SK-N-SH (cell line): ENCODE measurements around the gene ZNF229. TPM values are rescaled to one million over a fixed set of nuclear protein-coding genes. Genes with fewer than 3 reads are reported as not detected.

Source experiments
- CTCF ChIA-PET: fragments of 300-600, 350-600 bp; formaldehyde crosslinking; extraction: SDS; loops from one replicate; lab custom pipeline; 2021; lab: Yijun Ruan, JAX
- POLR2A ChIA-PET: fragments of 350-600 bp; sonication (Branson Sonifier 250); formaldehyde crosslinking; extraction: SDS; loops from one replicate; lab custom pipeline; 2020; ENCODE audit warnings: antibody characterized with exemption, inconsistent platforms; lab: Yijun Ruan, JAX
- DNase-seq: peaks from one replicate; pipeline ENCODE4 v3.0.0; 2012
- H2AFZ ChIP-seq: fragments of 200-600 bp; sonication (generic); 2 replicates; pipeline ENCODE4 v1.8.1; 2016; ENCODE audit warnings: antibody characterized with exemption, mild to moderate bottlenecking, low read depth
- H3F3A ChIP-seq: fragments of 200-600 bp; sonication (generic); replicated peaks from 2 replicates; pipeline ENCODE3; 2016; ENCODE audit warnings: antibody characterized with exemption, mild to moderate bottlenecking; ENCODE audit not compliant: insufficient read depth
- H3K27ac ChIP-seq, 2 experiments: fragments of 200-500 bp in 1 of 2; fragments of 200-600 bp in 1 of 2; sonication (Bioruptor generic) in 1 of 2; sonication (generic), shearing (Covaris generic) in 1 of 2; 2 replicates each; pipeline versions ENCODE4 v1.5.1 to v1.6.1; 2014 to 2016; ENCODE audit warnings: low read depth in 2 of 2, inconsistent platforms in 1 of 2, low read length in 1 of 2, mild to moderate bottlenecking in 1 of 2, mixed read lengths in 1 of 2
- H3K27me3 ChIP-seq: fragments of 200-600 bp; sonication (generic), shearing (Covaris generic); 2 replicates; pipeline ENCODE4 v1.6.1; 2016; ENCODE audit warnings: mixed run types; ENCODE audit not compliant: insufficient read depth
- H3K36me3 ChIP-seq, 2 experiments: fragments of 200-500 bp in 1 of 2; fragments of 200-600 bp in 1 of 2; sonication (Bioruptor generic) in 1 of 2; sonication (generic) in 1 of 2; replicated peaks in 1 of 2; 2 replicates each; pipeline versions ENCODE3 to v1.5.1; 2014 to 2016; ENCODE audit warnings: low read length in 1 of 2, mild to moderate bottlenecking in 1 of 2; ENCODE audit not compliant: insufficient read depth in 2 of 2, control insufficient read depth in 1 of 2
- H3K4me1 ChIP-seq, 2 experiments: fragments of 200-500 bp in 1 of 2; fragments of 200-600 bp in 1 of 2; sonication (Bioruptor generic) in 1 of 2; sonication (generic), shearing (Covaris generic) in 1 of 2; 2 replicates each; pipeline versions ENCODE4 v1.5.1 to v1.6.1; 2014 to 2016; ENCODE audit warnings: low read depth in 1 of 2, low read length in 1 of 2, mixed run types in 1 of 2; ENCODE audit not compliant: insufficient read depth in 2 of 2, control insufficient read depth in 1 of 2
- H3K4me2 ChIP-seq: fragments of 200-600 bp; sonication (generic), shearing (Covaris generic); 2 replicates; pipeline ENCODE4 v1.6.1; 2017; ENCODE audit warnings: mixed run types
- H3K4me3 ChIP-seq, 2 experiments: fragments of 200-500 bp in 1 of 2; fragments of 200-600 bp in 1 of 2; sonication (Bioruptor generic) in 1 of 2; sonication (generic), shearing (Covaris generic) in 1 of 2; 2 replicates each; pipeline versions ENCODE4 v1.5.1 to v1.8.1; 2014 to 2016; ENCODE audit warnings: low read depth in 2 of 2, inconsistent platforms in 1 of 2, low read length in 1 of 2, mild to moderate bottlenecking in 1 of 2, mixed read lengths in 1 of 2, moderate library complexity in 1 of 2
- H3K79me2 ChIP-seq: fragments of 200-600 bp; sonication (generic); 2 replicates; pipeline ENCODE4 v1.8.1; 2017; ENCODE audit warnings: mild to moderate bottlenecking; ENCODE audit not compliant: insufficient read depth
- H3K9ac ChIP-seq: fragments of 200-600 bp; sonication (generic); 2 replicates; pipeline ENCODE4 v1.6.1; 2017; ENCODE audit warnings: mixed run types
- H3K9me2 ChIP-seq: fragments of 200-600 bp; sonication (generic); 2 replicates; pipeline ENCODE4 v1.6.1; 2017; ENCODE audit warnings: mixed run types
- H3K9me3 ChIP-seq: fragments of 200-600 bp; sonication (generic); 2 replicates; pipeline ENCODE4 v1.6.1; 2017; ENCODE audit warnings: mixed run types, mild to moderate bottlenecking, moderate library complexity
- H4K20me1 ChIP-seq: fragments of 200-600 bp; sonication (generic); 2 replicates; pipeline ENCODE4 v1.6.1; 2017; ENCODE audit warnings: mild to moderate bottlenecking, mixed run types; ENCODE audit not compliant: insufficient read depth
- CTCF ChIP-seq: fragments of 200-600 bp; sonication (generic); IDR thresholded peaks from 2 replicates; pipeline ENCODE4 v1.6.1; 2017; ENCODE audit warnings: antibody characterized with exemption, mild to moderate bottlenecking, moderate library complexity
- EZH2phosphoT487 ChIP-seq: fragments of 200-600 bp; sonication (generic); IDR thresholded peaks from 2 replicates; pipeline ENCODE4 v1.6.1; 2017; ENCODE audit warnings: low read depth, mixed run types, mild to moderate bottlenecking, antibody characterized with exemption, moderate library complexity, borderline replicate concordance
- JUND ChIP-seq: IDR thresholded peaks from 2 replicates; pipeline ENCODE4 v1.4.0; 2012
- MAX ChIP-seq: IDR thresholded peaks from 2 replicates; pipeline ENCODE4 v1.4.0; 2012; ENCODE audit warnings: low read depth
- MEF2A ChIP-seq: IDR thresholded peaks from 2 replicates; pipeline ENCODE4 v1.4.0; 2012; ENCODE audit warnings: low read depth, borderline replicate concordance
- NFIC ChIP-seq: IDR thresholded peaks from 2 replicates; pipeline ENCODE4 v1.4.0; 2012; ENCODE audit warnings: borderline replicate concordance
- NRF1 ChIP-seq: IDR thresholded peaks from 2 replicates; pipeline ENCODE4 v1.6.1; 2012; ENCODE audit warnings: low read depth, mild to moderate bottlenecking, low read length
- PBX3 ChIP-seq: IDR thresholded peaks from 2 replicates; pipeline ENCODE4; 2012
- RFX5 ChIP-seq: IDR thresholded peaks from 2 replicates; pipeline ENCODE4 v1.6.1; 2012; ENCODE audit warnings: mild to moderate bottlenecking, improper control_type of control experiment, low read length
- SIN3A ChIP-seq: IDR thresholded peaks from 2 replicates; pipeline ENCODE4 v1.6.1; 2012; ENCODE audit warnings: low read depth, mild to moderate bottlenecking, low read length, moderate library complexity, borderline replicate concordance
- TEAD4 ChIP-seq: IDR thresholded peaks from 2 replicates; pipeline ENCODE4 v1.4.0; 2012; ENCODE audit warnings: mild to moderate bottlenecking, borderline replicate concordance; ENCODE audit not compliant: insufficient read depth
- USF2 ChIP-seq: fragments of 150-350 bp; IDR thresholded peaks from 2 replicates; pipeline ENCODE4 v1.6.1; 2017; ENCODE audit warnings: antibody characterized with exemption, low read length, low read depth, borderline replicate concordance
- ZBTB33 ChIP-seq: IDR thresholded peaks from 2 replicates; pipeline ENCODE4 v1.4.0; 2012; ENCODE audit warnings: low read depth, borderline replicate concordance
- WGBS: methylation state at CpG from one replicate; pipeline ENCODE4 v1.1.6; 2017; ENCODE audit warnings: low lambda C conversion rate; 5-methylcytosine and 5-hydroxymethylcytosine counted together
- polyA plus RNA-seq, 3 experiments: library from polyadenylated mRNA; depleted of rRNA; stranded (reverse); fragments of >200 nt; gene quantifications; 2 replicates each; pipeline ENCODE4 v1.2.3, GENCODE V29; 2012

Gene ZNF229
- polyA plus RNA-seq, 1 of the 3 experiments (the other 2 are of a cell fraction), result 1.2 TPM

- no peak for DNase-seq
- H3K4me2 ChIP-seq, result no peak overlapping the region
- H3K27ac ChIP-seq, result no peak overlapping the region
- no peak overlapping the region for H3K4me3 ChIP-seq
- WGBS, result 9% methylated on average over 4 of the region's 4 CpGs
- no peaks in the 10 kb centered on the region for H3K9me2 ChIP-seq
- no peak overlapping the region for H3K9ac ChIP-seq
- H3F3A ChIP-seq, result no peaks in the 10 kb centered on the region
- TF ChIP-seq ZBTB33, result no peak
- TF ChIP-seq MAX, result no peak
- TF ChIP-seq RFX5, result no peak
- no peak for TF ChIP-seq TEAD4
- no peak for TF ChIP-seq SIN3A
- no peak for TF ChIP-seq MEF2A
- no peak for TF ChIP-seq PBX3
- no peak for TF ChIP-seq NRF1
- ChIA-PET CTCF (no interaction called here), POLR2A (no interaction called here)
- H3K4me1 ChIP-seq, result peaks cover 0 to 3% of the 10 kb centered on the region in 2 experiments; a peak in 1 of 4 replicates
- H2AFZ ChIP-seq, result no peak overlapping the region
- no peaks in the 10 kb centered on the region for H3K79me2 ChIP-seq
- H3K27me3 ChIP-seq, result no peaks in the 10 kb centered on the region
- H3K36me3 ChIP-seq, result no peaks in the 10 kb centered on the region
- H4K20me1 ChIP-seq, result no peaks in the 10 kb centered on the region
- H3K9me3 ChIP-seq, result peaks cover 8% of the 10 kb centered on the region; the same call in 1 of the 2 replicates
These were observed 4.1 kb upstream of the ZNF229 start for GRCh38 chr19:44452367-44452766.

- 42% methylated on average over 12 of the region's 18 CpGs for WGBS
- H3K4me1 ChIP-seq, result peaks cover 0 to 3% of the 10 kb centered on the region in 2 experiments; a peak in 1 of 4 replicates
- H3K9ac ChIP-seq, result no peak overlapping the region
- no peak overlapping the region for H2AFZ ChIP-seq
- CTCF ChIA-PET, result no interaction called here
- H3F3A ChIP-seq, result no peaks in the 10 kb centered on the region
- H3K36me3 ChIP-seq, result no peaks in the 10 kb centered on the region
- no peaks in the 10 kb centered on the region for H3K27me3 ChIP-seq
- no peaks in the 10 kb centered on the region for H3K79me2 ChIP-seq
- H3K4me3 ChIP-seq, result no peak overlapping the region
- no peak for DNase-seq
- POLR2A ChIA-PET, result no interaction called here
- no peaks in the 10 kb centered on the region for H4K20me1 ChIP-seq
- TF ChIP-seq RFX5, result no peak
- TF ChIP-seq CTCF, result no peak
- no peak for TF ChIP-seq EZH2phosphoT487
- no peak for TF ChIP-seq USF2
- TF ChIP-seq NFIC, result no peak
- TF ChIP-seq JUND, result no peak
- no peaks in the 10 kb centered on the region for H3K9me2 ChIP-seq
- H3K4me2 ChIP-seq, result no peak overlapping the region
- peaks cover 8% of the 10 kb centered on the region; the same call in 1 of the 2 replicates for H3K9me3 ChIP-seq
- H3K27ac ChIP-seq, result no peak overlapping the region
These were observed 3.4 kb upstream of the ZNF229 start for GRCh38 chr19:44451687-44452086.
